WTC11 (cell line): ENCODE measurements around the gene PCBP3. TPM values are rescaled to one million over a fixed set of nuclear protein-coding genes. Genes with fewer than 3 reads are reported as not detected.

ENCODE experiments used
- ATAC-seq: fragments of 200-7000 bp; cut with Tn5 transposase; 2 replicates; pipeline ENCODE4 v1.10.0; 2021; ENCODE audit warnings: mild to moderate bottlenecking, moderate library complexity
- CTCF ChIA-PET: fragments of 300-600 bp; sonication (Branson Sonifier 250); formaldehyde crosslinking; loops from one replicate; lab custom pipeline; 2021; ENCODE audit warnings: antibody characterized with exemption; lab: Charles Lee
- POLR2A ChIA-PET: fragments of 350-600 bp; sonication (Branson Sonifier 250); formaldehyde crosslinking; loops from one replicate; lab custom pipeline; 2021; ENCODE audit warnings: antibody characterized with exemption; lab: Charles Lee
- DNase-seq: peaks from one replicate; pipeline ENCODE4 v3.0.0; 2021; ENCODE audit warnings: low spot score
- H3K27ac Mint-ChIP-seq: 2 replicates; pipeline ENCODE4 v1.8.0; 2021; ENCODE audit warnings: mixed read lengths
- H3K27me3 Mint-ChIP-seq: 2 replicates; pipeline ENCODE4 v1.8.0; 2021; ENCODE audit warnings: low read depth, mild to moderate bottlenecking, moderate library complexity, mixed read lengths
- H3K36me3 Mint-ChIP-seq: 2 replicates; pipeline ENCODE4 v1.8.0; 2021; ENCODE audit warnings: mixed read lengths
- H3K4me1 Mint-ChIP-seq: 2 replicates; pipeline ENCODE4 v1.8.0; 2022; ENCODE audit warnings: mixed read lengths
- H3K4me3 Mint-ChIP-seq: 2 replicates; pipeline ENCODE4 v1.8.0; 2021; ENCODE audit warnings: mild to moderate bottlenecking, moderate library complexity, mixed read lengths
- H3K9me3 Mint-ChIP-seq: 2 replicates; pipeline ENCODE4 v1.8.0; 2021; ENCODE audit warnings: mixed read lengths
- AFF4 ChIP-seq: sonication (generic); formaldehyde crosslinking; IDR thresholded peaks from 2 replicates; pipeline ENCODE4 v1.8.1; 2023; ENCODE audit warnings: mild to moderate bottlenecking, missing genetic modification reagents, borderline replicate concordance
- AR ChIP-seq: fragments of 250-450 bp; sonication (Bioruptor Pico); IDR thresholded peaks from 2 replicates; pipeline ENCODE4 v1.9.0; 2021; ENCODE audit warnings: mild to moderate bottlenecking
- E2F1 ChIP-seq: sonication (generic); formaldehyde crosslinking; IDR thresholded peaks from 2 replicates; pipeline ENCODE4 v1.8.0; 2022; ENCODE audit warnings: mild to moderate bottlenecking, missing genetic modification reagents
- E2F4 ChIP-seq: sonication (generic); formaldehyde crosslinking; IDR thresholded peaks from 2 replicates; pipeline ENCODE4 v1.8.1; 2022; ENCODE audit warnings: low read depth, mild to moderate bottlenecking, moderate library complexity, missing genetic modification reagents, borderline replicate concordance
- GABPB1 ChIP-seq: sonication (generic); formaldehyde crosslinking; IDR thresholded peaks from 2 replicates; pipeline ENCODE4 v1.8.1; 2023; ENCODE audit warnings: mild to moderate bottlenecking, missing genetic modification reagents
- HMGA2 ChIP-seq: fragments of 250-450 bp; sonication (Bioruptor Pico); IDR thresholded peaks from 2 replicates; pipeline ENCODE4 v1.4.0; 2021; ENCODE audit warnings: mild to moderate bottlenecking, moderate library complexity
- KAT7 ChIP-seq: sonication (generic); formaldehyde crosslinking; IDR thresholded peaks from 2 replicates; pipeline ENCODE4 v1.8.1; 2023; ENCODE audit warnings: missing genetic modification reagents, mild to moderate bottlenecking, borderline replicate concordance
- NFE2L1 ChIP-seq: sonication (generic); formaldehyde crosslinking; IDR thresholded peaks from 2 replicates; pipeline ENCODE4 v1.8.1; 2023; ENCODE audit warnings: missing genetic modification reagents
- NR1H2 ChIP-seq: sonication (generic); formaldehyde crosslinking; IDR thresholded peaks from 2 replicates; pipeline ENCODE4 v1.9.0; 2021; ENCODE audit warnings: mild to moderate bottlenecking, moderate library complexity, missing genetic modification reagents
- NR3C1 ChIP-seq: sonication (generic); formaldehyde crosslinking; conservative IDR thresholded peaks from 2 replicates; pipeline ENCODE4 v1.8.1; 2023; ENCODE audit warnings: low read depth, mild to moderate bottlenecking, missing genetic modification reagents
- OVOL2 ChIP-seq: fragments of 250-450 bp; sonication (Bioruptor Pico); IDR thresholded peaks from 2 replicates; pipeline ENCODE4 v1.9.0; 2021; ENCODE audit warnings: mild to moderate bottlenecking, borderline replicate concordance
- SOX15 ChIP-seq: fragments of 250-450 bp; sonication (Bioruptor Pico); IDR thresholded peaks from 2 replicates; pipeline ENCODE4 v1.9.0; 2021; ENCODE audit warnings: mild to moderate bottlenecking
- TCF7 ChIP-seq: sonication (generic); formaldehyde crosslinking; IDR thresholded peaks from 2 replicates; pipeline ENCODE4 v1.8.0; 2022; ENCODE audit warnings: mild to moderate bottlenecking, low read depth, missing genetic modification reagents, moderate library complexity
- ZBTB43 ChIP-seq: sonication (generic); formaldehyde crosslinking; IDR thresholded peaks from 2 replicates; pipeline ENCODE4 v1.8.1; 2023; ENCODE audit warnings: mild to moderate bottlenecking, missing genetic modification reagents
- ZNF232 ChIP-seq: sonication (generic); formaldehyde crosslinking; IDR thresholded peaks from 2 replicates; pipeline ENCODE4 v1.8.0; 2022; ENCODE audit warnings: mild to moderate bottlenecking, missing genetic modification reagents
- ZNF396 ChIP-seq: fragments of 250-450 bp; sonication (Bioruptor Pico); IDR thresholded peaks from 2 replicates; pipeline ENCODE4 v1.8.0; 2021; ENCODE audit warnings: mild to moderate bottlenecking, moderate library complexity, borderline replicate concordance
- total RNA-seq: library from RNA; stranded (reverse); gene quantifications from 3 replicates; pipeline ENCODE4 v1.2.3, GENCODE V29; 2021
- TF ChIP-seq, protein P1 (sequence below): sonication (generic); formaldehyde crosslinking; IDR thresholded peaks from 2 replicates; pipeline ENCODE4 v1.8.0; 2023; ENCODE audit warnings: missing genetic modification reagents
- TF ChIP-seq, protein P2 (sequence below): sonication (generic); formaldehyde crosslinking; IDR thresholded peaks from 2 replicates; pipeline ENCODE4 v1.8.1; 2022; ENCODE audit warnings: missing genetic modification reagents, borderline replicate concordance

PCBP3 gene
- total RNA-seq, 1 experiment from 2014 or later = 8.5 TPM

DNA sequence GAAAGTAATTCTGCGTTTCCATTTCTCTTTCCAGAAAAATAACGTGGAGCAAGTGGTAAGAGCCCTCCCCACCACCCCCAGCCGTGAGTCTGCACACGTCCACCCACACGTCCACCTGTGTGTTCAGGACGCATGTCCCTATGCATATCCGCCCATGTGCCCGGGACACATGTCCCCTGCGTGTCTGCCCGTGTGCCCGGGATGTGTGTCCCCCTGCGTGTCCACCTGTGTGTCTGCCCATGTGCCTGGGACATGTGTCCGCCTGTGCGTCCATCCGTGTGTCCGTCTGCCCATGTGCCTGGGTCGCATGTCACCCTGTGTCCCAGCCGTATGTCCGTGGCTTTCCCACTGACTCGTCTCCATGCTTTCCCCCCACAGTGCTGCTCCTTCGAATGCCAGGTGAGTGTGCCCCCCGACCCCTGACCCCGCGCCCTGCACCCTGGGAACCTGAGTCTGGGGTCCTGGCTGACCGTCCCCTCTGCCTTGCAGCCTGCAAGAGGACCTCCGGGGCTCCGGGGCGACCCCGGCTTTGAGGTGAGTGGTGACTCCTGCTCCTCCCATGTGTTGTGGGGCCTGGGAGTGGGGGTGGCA, 343.7 kb downstream of the PCBP3 start:
- Mint-ChIP-seq H3K36me3 (peaks cover 22% of the 10 kb centered on the region), H3K4me3 (no peak overlapping the region), H3K4me1 (peaks cover 3% of the 10 kb centered on the region; the same call in 1 of the 2 replicates), H3K27me3 (no peaks in the 10 kb centered on the region), H3K9me3 (no peaks in the 10 kb centered on the region), H3K27ac (no peak overlapping the region)
- ChIA-PET CTCF (no interaction called here), POLR2A (no interaction called here)
- ATAC-seq (no peak), DNase-seq (peak; percentile 8)
- TF ChIP-seq AFF4 (no peak), AR (CRISPR knock-in tag) (no peak), E2F1 (CRISPR knock-in tag) (no peak), ZBTB43 (CRISPR knock-in tag) (no peak), KAT7 (CRISPR knock-in tag) (no peak), GABPB1 (CRISPR knock-in tag) (no peak), TCF7 (CRISPR knock-in tag) (no peak), NR3C1 (no peak), HMGA2 (CRISPR knock-in tag) (no peak), ZNF232 (no peak), NFE2L1 (no peak)

DNA sequence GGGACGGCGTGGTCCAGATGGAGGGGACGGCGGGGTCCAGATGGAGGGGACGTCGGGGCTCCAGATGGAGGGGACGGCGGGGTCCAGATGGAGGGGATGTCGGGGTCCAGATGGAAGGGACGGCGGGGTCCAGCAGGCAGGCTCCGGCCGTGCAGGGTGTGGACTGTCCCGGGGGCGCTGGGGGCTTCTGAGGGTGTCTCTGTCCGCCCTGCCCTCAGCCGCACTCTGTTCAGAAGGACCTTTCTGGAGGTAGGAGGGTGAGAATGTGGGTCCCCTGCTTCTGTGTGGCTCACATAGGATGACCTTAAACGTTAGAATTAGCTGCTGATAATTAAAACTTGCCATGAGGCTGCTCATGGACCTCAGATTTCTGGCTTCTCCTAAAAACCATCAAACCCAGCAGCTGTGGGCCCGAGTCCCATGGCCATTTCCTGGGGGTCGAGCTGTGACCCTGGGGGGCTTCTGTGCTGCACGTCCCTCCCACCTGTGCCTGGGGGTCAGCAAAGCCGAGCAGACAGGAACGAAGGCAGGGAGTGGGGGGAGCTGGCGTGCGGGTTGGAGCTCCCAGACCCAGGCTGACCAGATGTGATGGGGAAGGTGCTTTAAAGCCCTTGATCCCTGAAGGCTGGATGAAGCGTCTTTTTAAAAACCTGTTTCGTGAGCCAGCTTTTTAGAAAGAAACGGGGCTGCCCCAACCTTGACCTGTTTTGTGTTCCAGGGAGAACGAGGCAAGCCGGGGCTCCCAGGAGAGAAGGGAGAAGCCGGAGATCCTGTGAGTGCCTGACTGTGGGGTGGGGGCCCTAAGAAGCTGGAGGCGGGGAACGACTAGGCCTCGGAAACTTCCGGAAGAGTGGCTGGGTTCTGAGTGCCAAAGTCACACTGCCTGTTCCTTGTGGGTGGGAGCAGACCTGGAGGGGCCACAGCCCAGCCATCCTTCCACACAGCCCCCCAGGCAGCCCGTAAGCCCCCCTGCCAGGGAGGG, 345.1 kb downstream of the PCBP3 start:
- no peak overlapping the region for H3K4me3 Mint-ChIP-seq
- no peaks in the 10 kb centered on the region for H3K9me3 Mint-ChIP-seq
- DNase-seq (peak; percentile 6), ATAC-seq (no peak)
- H3K36me3 Mint-ChIP-seq = peaks cover 22% of the 10 kb centered on the region
- TF ChIP-seq NR1H2 (CRISPR knock-in tag) = no peak
- TF ChIP-seq, protein P1, sequence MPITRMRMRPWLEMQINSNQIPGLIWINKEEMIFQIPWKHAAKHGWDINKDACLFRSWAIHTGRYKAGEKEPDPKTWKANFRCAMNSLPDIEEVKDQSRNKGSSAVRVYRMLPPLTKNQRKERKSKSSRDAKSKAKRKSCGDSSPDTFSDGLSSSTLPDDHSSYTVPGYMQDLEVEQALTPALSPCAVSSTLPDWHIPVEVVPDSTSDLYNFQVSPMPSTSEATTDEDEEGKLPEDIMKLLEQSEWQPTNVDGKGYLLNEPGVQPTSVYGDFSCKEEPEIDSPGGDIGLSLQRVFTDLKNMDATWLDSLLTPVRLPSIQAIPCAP (CRISPR knock-in tag) = no peak
- TF ChIP-seq ZNF396 (CRISPR knock-in tag) = no peak
- no peak for TF ChIP-seq OVOL2 (CRISPR knock-in tag)
- no peak for TF ChIP-seq SOX15 (CRISPR knock-in tag)
- no peak for TF ChIP-seq E2F4 (CRISPR knock-in tag)
- TF ChIP-seq, protein P2, sequence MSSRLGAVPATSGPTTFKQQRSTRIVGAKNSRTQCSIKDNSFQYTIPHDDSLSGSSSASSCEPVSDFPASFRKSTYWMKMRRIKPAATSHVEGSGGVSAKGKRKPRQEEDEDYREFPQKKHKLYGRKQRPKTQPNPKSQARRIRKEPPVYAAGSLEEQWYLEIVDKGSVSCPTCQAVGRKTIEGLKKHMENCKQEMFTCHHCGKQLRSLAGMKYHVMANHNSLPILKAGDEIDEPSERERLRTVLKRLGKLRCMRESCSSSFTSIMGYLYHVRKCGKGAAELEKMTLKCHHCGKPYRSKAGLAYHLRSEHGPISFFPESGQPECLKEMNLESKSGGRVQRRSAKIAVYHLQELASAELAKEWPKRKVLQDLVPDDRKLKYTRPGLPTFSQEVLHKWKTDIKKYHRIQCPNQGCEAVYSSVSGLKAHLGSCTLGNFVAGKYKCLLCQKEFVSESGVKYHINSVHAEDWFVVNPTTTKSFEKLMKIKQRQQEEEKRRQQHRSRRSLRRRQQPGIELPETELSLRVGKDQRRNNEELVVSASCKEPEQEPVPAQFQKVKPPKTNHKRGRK (CRISPR knock-in tag) = no peak
- ChIA-PET POLR2A (no interaction called here), CTCF (no interaction called here)
- H3K27me3 Mint-ChIP-seq = no peaks in the 10 kb centered on the region
- no peak overlapping the region for H3K27ac Mint-ChIP-seq
- H3K4me1 Mint-ChIP-seq = no peaks in the 10 kb centered on the region; the same call in 1 of the 2 replicates
